Measurements from ENCODE around the gene CCNL1.

Gene CCNL1

GRCh38 chr3:157127268-157127667 lies 32.7 kb downstream of the CCNL1 start:
- Histone ChIP-seq H3K27ac (peak overlapping the region in 1 of 2 donors; percentile 79), H3K4me3 (no peak overlapping the region)
- DNase-seq (ENCODE audit: low spot score): no peak
- TF ChIP-seq, protein P1, sequence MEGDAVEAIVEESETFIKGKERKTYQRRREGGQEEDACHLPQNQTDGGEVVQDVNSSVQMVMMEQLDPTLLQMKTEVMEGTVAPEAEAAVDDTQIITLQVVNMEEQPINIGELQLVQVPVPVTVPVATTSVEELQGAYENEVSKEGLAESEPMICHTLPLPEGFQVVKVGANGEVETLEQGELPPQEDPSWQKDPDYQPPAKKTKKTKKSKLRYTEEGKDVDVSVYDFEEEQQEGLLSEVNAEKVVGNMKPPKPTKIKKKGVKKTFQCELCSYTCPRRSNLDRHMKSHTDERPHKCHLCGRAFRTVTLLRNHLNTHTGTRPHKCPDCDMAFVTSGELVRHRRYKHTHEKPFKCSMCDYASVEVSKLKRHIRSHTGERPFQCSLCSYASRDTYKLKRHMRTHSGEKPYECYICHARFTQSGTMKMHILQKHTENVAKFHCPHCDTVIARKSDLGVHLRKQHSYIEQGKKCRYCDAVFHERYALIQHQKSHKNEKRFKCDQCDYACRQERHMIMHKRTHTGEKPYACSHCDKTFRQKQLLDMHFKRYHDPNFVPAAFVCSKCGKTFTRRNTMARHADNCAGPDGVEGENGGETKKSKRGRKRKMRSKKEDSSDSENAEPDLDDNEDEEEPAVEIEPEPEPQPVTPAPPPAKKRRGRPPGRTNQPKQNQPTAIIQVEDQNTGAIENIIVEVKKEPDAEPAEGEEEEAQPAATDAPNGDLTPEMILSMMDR (IDR thresholded peaks at IDR 0.05): no peak

- Histone ChIP-seq H3K27ac (no peak overlapping the region), H3K4me3 (no peak overlapping the region)
- TF ChIP-seq, protein P1 (IDR thresholded peaks at IDR 0.05): no peak
- DNase-seq (ENCODE audit: low spot score): no peak
Observed at GRCh38 chr3:157126365-157126764, 33.6 kb downstream of the CCNL1 start.

GRCh38 chr3:157125101-157125500 lies 34.8 kb downstream of the CCNL1 start:
- TF ChIP-seq, protein P1 (IDR thresholded peaks at IDR 0.05): no peak
- DNase-seq (ENCODE audit: low spot score): no peak
- no peak overlapping the region for H3K27ac ChIP-seq
- H3K4me3 ChIP-seq: no peak overlapping the region

DNA sequence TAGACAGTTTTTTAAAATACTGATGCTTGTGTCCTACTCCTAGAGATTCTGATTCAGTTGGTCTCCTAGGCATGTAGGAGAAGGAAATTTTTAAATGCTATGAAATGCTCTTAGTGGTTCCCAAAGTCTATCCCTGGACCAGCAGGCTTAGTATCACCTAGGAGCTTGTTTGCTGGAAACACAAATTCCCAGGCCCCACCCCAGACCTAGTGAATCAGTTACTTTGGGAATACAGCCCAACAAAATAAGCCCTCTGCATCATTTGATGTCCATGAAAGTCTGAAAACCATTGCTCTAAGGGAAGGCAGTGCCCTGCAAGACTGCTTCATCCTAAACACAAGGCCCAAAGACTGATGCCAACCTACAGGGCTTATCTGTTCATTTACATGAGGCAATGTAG lies 36.3 kb downstream of the CCNL1 start:
- TF ChIP-seq, protein P1 (IDR thresholded peaks at IDR 0.05): no peak
- no peak for DNase-seq (ENCODE audit: low spot score)
- H3K4me3 ChIP-seq: no peak overlapping the region
- H3K27ac ChIP-seq: no peak overlapping the region

DNA sequence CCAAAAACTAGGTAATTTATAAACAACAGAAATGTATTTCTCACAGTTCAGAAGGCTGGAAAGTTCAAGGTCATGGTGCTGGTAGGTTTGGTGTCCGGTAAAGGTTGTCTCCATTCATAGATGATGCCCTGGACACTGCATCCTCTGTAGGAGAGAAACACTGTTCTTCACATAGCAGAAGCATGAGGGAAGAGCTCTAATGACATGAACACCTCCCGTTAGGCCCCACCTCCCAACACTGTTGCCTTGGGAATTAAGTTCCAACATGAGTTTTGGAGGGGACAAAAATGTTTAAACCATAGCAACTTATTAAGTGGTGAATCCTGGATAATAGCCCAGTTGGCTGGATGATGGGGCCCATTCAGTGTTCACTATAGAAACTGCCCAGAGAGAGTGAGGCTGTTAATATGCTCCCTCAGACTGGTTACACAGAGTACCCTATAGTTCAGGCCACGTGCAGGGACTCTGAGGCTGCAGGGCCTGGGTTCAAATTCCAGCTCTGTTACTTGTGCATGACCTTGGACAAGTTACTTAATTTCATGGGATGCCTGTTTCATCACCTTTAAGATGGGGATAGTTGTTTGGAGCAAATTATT lies 37.0 kb downstream of the CCNL1 start:
- TF ChIP-seq, protein P1 (IDR thresholded peaks at IDR 0.05): no peak
- no peak for DNase-seq (ENCODE audit: low spot score)
- H3K27ac ChIP-seq: no peak overlapping the region
- H3K4me3 ChIP-seq: no peak overlapping the region

- Histone ChIP-seq H3K27ac (no peak overlapping the region), H3K4me3 (no peak overlapping the region)
- no peak for DNase-seq (ENCODE audit: low spot score)
- TF ChIP-seq, protein P1 (IDR thresholded peaks at IDR 0.05): no peak
Observed at GRCh38 chr3:157122116-157122515, 37.8 kb downstream of the CCNL1 start.

- DNase-seq (ENCODE audit: low spot score): no peak
- TF ChIP-seq, protein P1 (IDR thresholded peaks at IDR 0.05): no peak
- no peak overlapping the region for H3K27ac ChIP-seq
- H3K4me3 ChIP-seq: no peak overlapping the region
Observed at GRCh38 chr3:157121522-157121921, 38.4 kb downstream of the CCNL1 start.

All from coronary artery (tissue), 2 donors.